ENCODE results near the gene STIMATE. TPM values are rescaled to one million over a fixed set of nuclear protein-coding genes. Genes with fewer than 3 reads are reported as not detected.

The STIMATE gene
- total and polyA plus RNA-seq, 10 of the 15 experiments (the other 5 are each of a cell fraction or from before 2014, with no cell fraction given), result 0.24 to 24.1 (median 15.4) TPM

- TF ChIP-seq PRDM15 (CRISPR knock-in tag; IDR thresholded peaks at IDR 0.05) (no peak), GABPA (IDR thresholded peaks at IDR 0.05; ENCODE audit: low read depth) (no peak)
Observed at GRCh38 chr3:52813810-52814209, 83.5 kb downstream of the STIMATE start (continued).

- CTCF ChIA-PET, result interaction anchor here (0.6 to 2.4 kb wide), 6 partner anchors 9 to 267 kb away, joined by 3 to 10 read pairs (median 3); no protein-coding TSS in a partner anchor
- DNase-seq (ENCODE audit: low read depth, low spot score), result no peak
- in situ Hi-C loops (cut with MboI) (no loop called here), intact Hi-C loops (cut with micrococcal nuclease; ENCODE audit: unreplicated experiment) (no loop called here)
- H3K36me3 ChIP-seq (ENCODE audit: control insufficient read depth in 2 of 2, insufficient read depth in 2 of 2, low read length in 1 of 2), result no peaks in the 10 kb centered on the region
- no peak overlapping the region for H2AFZ ChIP-seq (ENCODE audit: control insufficient read depth, low read depth, low read length)
- POLR2A ChIA-PET, result no interaction called here
- no TSS peak for BruUV-seq (replicated peaks)
- no peaks in the 10 kb centered on the region for H3K9me3 ChIP-seq (replicated peaks; ENCODE audit: control insufficient read depth, insufficient read depth, low read length)
- no peak overlapping the region for H3K9ac ChIP-seq (ENCODE audit: control insufficient read depth, insufficient read depth, low read length)
- 37% methylated on average over 7 of the region's 7 CpGs for WGBS (ENCODE audit: insufficient coverage, insufficient replicate concordance, low lambda C conversion rate, missing lambda C conversion rate)
- H3K4me3 ChIP-seq, result no peak overlapping the region
- ATAC-seq, result no peak
- no peaks in the 10 kb centered on the region for H3K4me1 ChIP-seq (ENCODE audit: control insufficient read depth, insufficient read depth, low read length)
- no peaks in the 10 kb centered on the region for H3K79me2 ChIP-seq (ENCODE audit: control insufficient read depth, insufficient read depth, low read length)
- RAD21 ChIA-PET (ENCODE audit: unreplicated experiment), result no interaction called here
- no peaks in the 10 kb centered on the region for H3K27me3 ChIP-seq (replicated peaks in 1 of 2; ENCODE audit: control insufficient read depth in 2 of 2, insufficient read depth in 2 of 2, low read length in 1 of 2)
- FAIRE-seq, result no peak
- SMC1A ChIA-PET (ENCODE audit: uncharacterized antibody, unreplicated experiment), result no interaction called here
- H3K4me2 ChIP-seq (ENCODE audit: control insufficient read depth, insufficient read depth), result no peak overlapping the region
- no peaks in the 10 kb centered on the region; the same call in 1 of the 2 replicates for H4K20me1 ChIP-seq (ENCODE audit: control insufficient read depth, insufficient read depth)
- no peak overlapping the region for H3K27ac ChIP-seq (ENCODE audit: control insufficient read depth, insufficient read depth)
- TF ChIP-seq RELA (IDR thresholded peaks at IDR 0.05; ENCODE audit: borderline replicate concordance, partially characterized antibody), result no peak
- no peak for TF ChIP-seq SRF (IDR thresholded peaks at IDR 0.05; ENCODE audit: low read depth in 2 of 2, low read length in 2 of 2)
- TF ChIP-seq E4F1 (IDR thresholded peaks at IDR 0.05; ENCODE audit: borderline replicate concordance, partially characterized antibody), result no peak
- no peak for TF ChIP-seq ZNF207 (IDR thresholded peaks at IDR 0.05; ENCODE audit: borderline replicate concordance)
- TF ChIP-seq KDM1A (IDR thresholded peaks at IDR 0.05; ENCODE audit: borderline replicate concordance), result no peak
- no peak for TF ChIP-seq MLLT1 (IDR thresholded peaks at IDR 0.05)
- no peak for TF ChIP-seq CHD1 (IDR thresholded peaks at IDR 0.05; ENCODE audit: low read depth, low read length)
- no peak for TF ChIP-seq SREBF2 (IDR thresholded peaks at IDR 0.05; ENCODE audit: low read length)
- no peak for TF ChIP-seq DPF2 (IDR thresholded peaks at IDR 0.05)
- TF ChIP-seq SMARCA5 (IDR thresholded peaks at IDR 0.05), result no peak
- TF ChIP-seq ATF2 (IDR thresholded peaks at IDR 0.05; ENCODE audit: low read length), result no peak
Observed at GRCh38 chr3:52811452-52812011, 85.8 kb downstream of the STIMATE start.

All from GM12878 (cell line).